Astrocyte of the spinal cord (primary cell): ENCODE measurements around the gene MTX1.

Experiments
- DNase-seq: peaks from one replicate; pipeline ENCODE4 v3.0.0; 2011; ENCODE audit warnings: low read depth, low spot score
- H3K4me3 ChIP-seq: 2 replicates; pipeline ENCODE4 v1.5.1; 2011; ENCODE audit warnings: low read depth, mild to moderate bottlenecking, low read length, moderate library complexity
- CTCF ChIP-seq: IDR thresholded peaks from 2 replicates; pipeline ENCODE4 v1.5.1; 2012; ENCODE audit warnings: low read depth, mild to moderate bottlenecking, low read length, inconsistent platforms
- in situ Hi-C: cut with HindIII; loops from 2 replicates; pipeline ENCODE4 v1.10.0; 2017; ENCODE audit warnings: low sequenced_read_pairs

Gene MTX1

GRCh38 chr1:155254228-155254713, 45.8 kb downstream of the MTX1 start:
- H3K4me3 ChIP-seq: peak overlapping the region; percentile 73
- DNase-seq: no peak
- no peak for TF ChIP-seq CTCF
- in situ Hi-C loops: no loop called here

GRCh38 chr1:155254714-155255242, 46.3 kb downstream of the MTX1 start:
- TF ChIP-seq CTCF: no peak
- peak; percentile 10 for DNase-seq
- peak overlapping the region; percentile 73 for H3K4me3 ChIP-seq
- in situ Hi-C loops: no loop called here

GRCh38 chr1:155255243-155256007, 46.9 kb downstream of the MTX1 start, which contains the start of gene ENTREP3:
ENTREP3 (minus strand) TSS chr1:155255483; CDS start chr1:155254877, 606 bp downstream.
- H3K4me3 ChIP-seq: peak within 1 kb of the TSS; percentile 73
- DNase-seq: peak; percentile 82
- TF ChIP-seq CTCF: no peak
- in situ Hi-C loops: no loop called here

GRCh38 chr1:155256058-155256852, 47.8 kb downstream of the MTX1 start:
- H3K4me3 ChIP-seq: peak overlapping the region; percentile 73
- no peak for TF ChIP-seq CTCF
- DNase-seq: no peak
- in situ Hi-C loops: no loop called here

GRCh38 chr1:155260276-155260675, 51.8 kb downstream of the MTX1 start:
- DNase-seq: no peak
- no peak overlapping the region for H3K4me3 ChIP-seq
- TF ChIP-seq CTCF: no peak
- in situ Hi-C loops: no loop called here

- DNase-seq: peak; percentile 13
- no peak for TF ChIP-seq CTCF
- H3K4me3 ChIP-seq: peak overlapping the region; percentile 88
- in situ Hi-C loops: no loop called here
Observed at GRCh38 chr1:155261493-155261851, 53.0 kb downstream of the MTX1 start.
